HepG2 (cell line): ENCODE measurements around the gene SYMPK. TPM values are rescaled to one million over a fixed set of nuclear protein-coding genes. Genes with fewer than 3 reads are reported as not detected.

Experiments
- ARID2 ChIP-seq: sonication (generic); formaldehyde crosslinking; IDR thresholded peaks from 2 replicates; pipeline ENCODE4 v1.8.1; 2022; ENCODE audit warnings: mild to moderate bottlenecking, missing genetic modification reagents, borderline replicate concordance
- CREB1 ChIP-seq, 2 experiments: fragments of 450-650 bp in 1 of 2; IDR thresholded peaks; 2 replicates each; pipeline ENCODE4 v1.6.1; 2016 to 2017; ENCODE audit warnings: control low read depth in 1 of 2, mild to moderate bottlenecking in 1 of 2, missing compliant biosample characterization in 1 of 2, missing genetic modification characterization in 1 of 2
- CSRNP1 ChIP-seq: sonication (generic); formaldehyde crosslinking; IDR thresholded peaks from 2 replicates; pipeline ENCODE4 v1.8.1; 2023; ENCODE audit warnings: mild to moderate bottlenecking, missing genetic modification reagents
- FOXM1 ChIP-seq: sonication (generic); formaldehyde crosslinking; IDR thresholded peaks from 2 replicates; pipeline ENCODE4 v1.5.0; 2020; ENCODE audit warnings: missing genetic modification reagents
- GATAD1 ChIP-seq: IDR thresholded peaks from 2 replicates; pipeline ENCODE4 v1.6.1; 2016; ENCODE audit warnings: missing genetic modification reagents, missing compliant biosample characterization
- HHEX ChIP-seq: IDR thresholded peaks from 2 replicates; pipeline ENCODE4 v1.6.1; 2016; ENCODE audit warnings: control low read depth
- HNF4G ChIP-seq, 2 experiments: sonication (generic) in 1 of 2; formaldehyde crosslinking in 1 of 2; IDR thresholded peaks; 2 replicates each; pipeline versions ENCODE4 v1.4.0 to v1.6.1; 2011 to 2020; ENCODE audit warnings: borderline replicate concordance in 2 of 2, low read depth in 2 of 2, mild to moderate bottlenecking in 2 of 2, low read length in 1 of 2, missing genetic modification reagents in 1 of 2, moderate library complexity in 1 of 2
- JARID2 ChIP-seq: sonication (generic); formaldehyde crosslinking; IDR thresholded peaks from 2 replicates; pipeline ENCODE4 v1.8.1; 2023; ENCODE audit warnings: missing genetic modification reagents, inconsistent platforms; ENCODE audit not compliant: insufficient replicate concordance
- MEF2D ChIP-seq: sonication (generic); formaldehyde crosslinking; IDR thresholded peaks from 2 replicates; pipeline ENCODE4 v1.5.1; 2020; ENCODE audit warnings: mild to moderate bottlenecking, missing genetic modification reagents
- MEIS2 ChIP-seq: sonication (generic); formaldehyde crosslinking; IDR thresholded peaks from 2 replicates; pipeline ENCODE4 v1.9.0; 2021; ENCODE audit warnings: mild to moderate bottlenecking, missing genetic modification reagents
- MTA1 ChIP-seq: sonication (generic); formaldehyde crosslinking; IDR thresholded peaks from 2 replicates; pipeline ENCODE4 v1.4.0; 2020; ENCODE audit warnings: missing genetic modification reagents, mild to moderate bottlenecking, borderline replicate concordance
- RBM22 ChIP-seq: fragments of 200-400 bp; formaldehyde crosslinking; optimal IDR thresholded peaks from 2 replicates; pipeline ENCODE3; 2017; ENCODE audit warnings: mild to moderate bottlenecking, low read length, moderate library complexity
- RNF219 ChIP-seq: sonication (generic); formaldehyde crosslinking; IDR thresholded peaks from 2 replicates; pipeline ENCODE4 v1.5.0; 2020; ENCODE audit warnings: mild to moderate bottlenecking, missing genetic modification reagents
- SRSF9 ChIP-seq: fragments of 200-400 bp; formaldehyde crosslinking; IDR thresholded peaks from 2 replicates; pipeline ENCODE4 v1.6.1; 2018; ENCODE audit warnings: borderline replicate concordance, mild to moderate bottlenecking, low read depth, low read length; ENCODE audit not compliant: insufficient read depth, poor library complexity, severe bottlenecking
- TMF1 ChIP-seq: sonication (generic); formaldehyde crosslinking; IDR thresholded peaks from 2 replicates; pipeline ENCODE4 v1.8.1; 2022; ENCODE audit warnings: low read depth, missing genetic modification reagents
- TP53 ChIP-seq: sonication (generic); formaldehyde crosslinking; conservative IDR thresholded peaks from 2 replicates; pipeline ENCODE4 v1.4.0; 2020; ENCODE audit warnings: missing genetic modification reagents
- ZBTB7B ChIP-seq: sonication (generic); formaldehyde crosslinking; IDR thresholded peaks from 2 replicates; pipeline ENCODE4 v1.4.0; 2020; ENCODE audit warnings: missing genetic modification reagents
- ZFP36L2 ChIP-seq: sonication (generic); formaldehyde crosslinking; IDR thresholded peaks from 2 replicates; pipeline ENCODE4 v1.4.0; 2020; ENCODE audit warnings: missing genetic modification reagents
- ZNF276 ChIP-seq: sonication (generic); formaldehyde crosslinking; IDR thresholded peaks from 2 replicates; pipeline ENCODE4 v1.4.0; 2020; ENCODE audit warnings: mild to moderate bottlenecking, low read depth, missing genetic modification reagents
- ZNF3 ChIP-seq: IDR thresholded peaks from 2 replicates; pipeline ENCODE4 v1.7.0; 2017; ENCODE audit warnings: inconsistent platforms
- ZNF557 ChIP-seq: sonication (generic); formaldehyde crosslinking; IDR thresholded peaks from 2 replicates; pipeline ENCODE4 v1.4.0; 2020; ENCODE audit warnings: missing genetic modification reagents
- ZNF570 ChIP-seq: sonication (generic); formaldehyde crosslinking; IDR thresholded peaks from 2 replicates; pipeline ENCODE4 v1.4.0; 2020; ENCODE audit warnings: mild to moderate bottlenecking, missing genetic modification reagents, borderline replicate concordance
- ZNF670 ChIP-seq: sonication (generic); formaldehyde crosslinking; IDR thresholded peaks from 2 replicates; pipeline ENCODE4 v1.8.0; 2022; ENCODE audit warnings: mild to moderate bottlenecking, missing genetic modification reagents, borderline replicate concordance
- ZNF775 ChIP-seq: sonication (generic); formaldehyde crosslinking; IDR thresholded peaks from 2 replicates; pipeline ENCODE4 v1.4.0; 2020; ENCODE audit warnings: missing genetic modification reagents, mild to moderate bottlenecking, moderate library complexity, borderline replicate concordance
- polyA plus RNA-seq, 8 experiments: library from polyadenylated mRNA; depleted of rRNA in 3 of 8; stranded (reverse) in 7 of 8; unstranded in 1 of 8; fragments of >200 nt; fragmentation: Illumina TruSeq in 4 of 8; extraction: Trizol in 4 of 8; gene quantifications; 2 replicates each; pipeline versions ENCODE4 v1.2.1 to v1.2.3, GENCODE V29; 2011 to 2016; ENCODE audit warnings: low read depth in 4 of 8, missing spikeins in 1 of 8, mixed read lengths in 1 of 8; ENCODE audit not compliant: insufficient read depth in 1 of 8
- total RNA-seq, 5 experiments: library from RNA; depleted of rRNA; stranded (reverse); fragments of >200 nt; fragmentation: Illumina TruSeq; extraction: Trizol; gene quantifications; 2 replicates each; pipeline ENCODE4 v1.2.3, GENCODE V29; 2016; ENCODE audit warnings: low read depth in 1 of 5

The SYMPK gene
- total and polyA plus RNA-seq, 2 of the 13 experiments (the other 11 are each of a cell fraction or from before 2014, with no cell fraction given), result 21.9 to 55.7 TPM

GRCh38 chr19:45767881-45768654 lies 94.9 kb downstream of the SYMPK start (continued):
- peak; percentile 34; the same call in 1 of the 2 replicates for TF ChIP-seq MTA1 (CRISPR knock-in tag)
- no peak for TF ChIP-seq ZNF3 (CRISPR knock-in tag)
- no peak for TF ChIP-seq ZNF557 (CRISPR knock-in tag)
- peak; percentile 80; the same call in 1 of the 2 replicates for TF ChIP-seq CSRNP1 (CRISPR knock-in tag)
- no peak for TF ChIP-seq TMF1 (CRISPR knock-in tag)
- peak; percentile 89 for TF ChIP-seq ARID2 (CRISPR knock-in tag)
- no peak for TF ChIP-seq CREB1 (IDR thresholded peaks at IDR 0.05)
- no peak for TF ChIP-seq CREB1 (CRISPR knock-in tag; IDR thresholded peaks at IDR 0.05)
- TF ChIP-seq ZFP36L2 (CRISPR knock-in tag), result no peak
- TF ChIP-seq ZNF570, result no peak
- TF ChIP-seq SRSF9, result no peak
- 0 out of 2 replicates have a peak, but pooled peaks have one; percentile 26 for TF ChIP-seq ZNF670 (CRISPR knock-in tag)
- no peak for TF ChIP-seq ZBTB7B
- no peak for TF ChIP-seq ZNF276 (CRISPR knock-in tag)
- TF ChIP-seq JARID2, result no peak
- no peak for TF ChIP-seq HNF4G (IDR thresholded peaks at IDR 0.05; ENCODE audit: borderline replicate concordance, low read depth, low read length)
- no peak for TF ChIP-seq HNF4G (CRISPR knock-in tag; IDR thresholded peaks at IDR 0.05; ENCODE audit: borderline replicate concordance, low read depth)
- no peak for TF ChIP-seq ZNF775 (CRISPR knock-in tag)
- peak; percentile 41; the same call in 1 of the 2 replicates for TF ChIP-seq MEF2D (CRISPR knock-in tag)
- no peak for TF ChIP-seq FOXM1 (CRISPR knock-in tag)
- 0 out of 2 replicates have a peak, but pooled peaks have one; percentile 42 for TF ChIP-seq RNF219 (CRISPR knock-in tag)
- TF ChIP-seq RBM22, result no peak
- TF ChIP-seq MEIS2 (CRISPR knock-in tag), result no peak
- no peak for TF ChIP-seq HHEX (CRISPR knock-in tag)
- TF ChIP-seq TP53 (CRISPR knock-in tag), result no peak
- TF ChIP-seq GATAD1, result peak; percentile 36; the same call in 1 of the 2 replicates
